K562 (cell line): ENCODE data around the gene BHMT2. TPM values are rescaled to one million over a fixed set of nuclear protein-coding genes. Genes with fewer than 3 reads are reported as not detected.

Experiments used
- ATAC-seq: fragments of 200-7000 bp; cut with Tn5 transposase; 3 replicates; pipeline ENCODE4 v1.9.1; 2020; ENCODE audit warnings: moderate library complexity
- BruUV-seq: library from RNA; stranded (reverse); fragments of 400-500 nt; replicated peaks from 2 replicates; lab custom pipeline; 2021; lab: Mats Ljungman, UMichigan
- CTCF ChIA-PET: fragments of 300-600 bp; formaldehyde crosslinking; extraction: SDS; loops from one replicate; lab custom pipeline; 2021; ENCODE audit warnings: low intra/inter-chr PET ratio; lab: Yijun Ruan, JAX
- POLR2A ChIA-PET: fragments of 300-600, 350-650 bp; sonication (Branson Sonifier 250); formaldehyde crosslinking; extraction: SDS; loops from one replicate; lab custom pipeline; 2021; ENCODE audit warnings: antibody characterized with exemption, inconsistent platforms; lab: Yijun Ruan, JAX
- DNase-seq, 4 experiments: peaks; one replicate each; pipeline versions ENCODE4 v3.0.0 to v3.0.0-alpha.2; 2011 to 2018; ENCODE audit warnings: low spot score in 3 of 4, mixed read lengths in 3 of 4; ENCODE audit errors: extremely low read depth in 1 of 4
- FAIRE-seq: peaks from 2 replicates; lab custom pipeline; 2011; peaks lifted over from hg19 to GRCh38; lab: Jason Lieb, UNC
- H2AFZ ChIP-seq: 2 replicates; pipeline ENCODE4 v1.6.0; 2011; ENCODE audit warnings: low read depth, low read length, control low read depth, inconsistent platforms
- H3K27ac ChIP-seq: fragments of 200-600 bp; 3 replicates; pipeline ENCODE4 v1.8.0; 2011; ENCODE audit warnings: low read depth, mild to moderate bottlenecking, control low read depth, inconsistent platforms, low read length, moderate library complexity, mixed read lengths; ENCODE audit errors: extremely low read depth
- H3K27me3 ChIP-seq, 2 experiments: fragments of 300-600 bp in 1 of 2; 2 replicates in 1 of 2; 3 replicates in 1 of 2; pipeline versions ENCODE4 v1.6.0 to v1.8.0; 2011; ENCODE audit warnings: inconsistent platforms in 2 of 2, low read length in 2 of 2, mild to moderate bottlenecking in 1 of 2, mixed read lengths in 1 of 2, moderate library complexity in 1 of 2; ENCODE audit not compliant: control insufficient read depth in 2 of 2, insufficient read depth in 2 of 2
- H3K36me3 ChIP-seq: fragments of 300-600 bp; 3 replicates; pipeline ENCODE4 v1.8.0; 2011; ENCODE audit warnings: mild to moderate bottlenecking, low read length, inconsistent platforms; ENCODE audit not compliant: control insufficient read depth, insufficient read depth
- H3K4me1 ChIP-seq, 2 experiments: fragments of 200-600 bp in 1 of 2; replicated peaks in 1 of 2; 2 replicates in 1 of 2; 3 replicates in 1 of 2; pipeline versions ENCODE4 v1.5.1 to v1.8.0; 2011; ENCODE audit warnings: inconsistent platforms in 2 of 2, low read length in 2 of 2, mild to moderate bottlenecking in 1 of 2, mixed read lengths in 1 of 2, moderate library complexity in 1 of 2; ENCODE audit not compliant: control insufficient read depth in 2 of 2, insufficient read depth in 2 of 2
- H3K4me2 ChIP-seq: 2 replicates; pipeline ENCODE4 v1.6.1; 2011; ENCODE audit warnings: low read length, control low read depth, inconsistent platforms, mixed read lengths; ENCODE audit not compliant: insufficient read depth
- H3K4me3 ChIP-seq: fragments of 200-600 bp; sonication (generic), shearing (Covaris generic); 2 replicates; pipeline ENCODE4 v1.5.1; 2016; ENCODE audit warnings: control low read depth, inconsistent platforms
- H3K79me2 ChIP-seq: fragments of 200-600 bp; 3 replicates; pipeline ENCODE4 v1.8.0; 2011; ENCODE audit warnings: low read length, inconsistent platforms; ENCODE audit not compliant: control insufficient read depth, insufficient read depth
- H3K9ac ChIP-seq, 2 experiments: 2 replicates each; pipeline versions ENCODE4 v1.6.0 to v1.6.1; 2011; ENCODE audit warnings: low read depth in 2 of 2, low read length in 2 of 2, control low read depth in 1 of 2, inconsistent platforms in 1 of 2, mild to moderate bottlenecking in 1 of 2, mixed read lengths in 1 of 2; ENCODE audit not compliant: insufficient read depth in 1 of 2
- H3K9me1 ChIP-seq: one replicate; pipeline ENCODE4 v1.6.0; 2011; ENCODE audit warnings: inconsistent platforms, mild to moderate bottlenecking, low read length, moderate library complexity; ENCODE audit not compliant: control insufficient read depth, insufficient read depth
- H3K9me3 ChIP-seq: replicated peaks from 2 replicates; pipeline ENCODE4 v1.5.1; 2011; ENCODE audit warnings: low read depth, low read length, inconsistent platforms; ENCODE audit not compliant: control insufficient read depth, insufficient read depth
- H4K20me1 ChIP-seq: replicated peaks from 2 replicates; pipeline ENCODE4 v1.6.1; 2011; ENCODE audit warnings: low read length, inconsistent platforms, mixed read lengths; ENCODE audit not compliant: control insufficient read depth, insufficient read depth
- CREB1 ChIP-seq, 2 experiments: sonication (generic) in 1 of 2; formaldehyde crosslinking in 1 of 2; IDR thresholded peaks; 2 replicates each; pipeline versions ENCODE4 v1.6.1 to v1.8.0; 2012 to 2022; ENCODE audit warnings: inconsistent platforms in 1 of 2, mild to moderate bottlenecking in 1 of 2, missing genetic modification reagents in 1 of 2, moderate library complexity in 1 of 2
- MNT ChIP-seq, 2 experiments: fragments of 450-650 bp; conservative IDR thresholded peaks; 2 replicates each; pipeline ENCODE4 v1.6.1; 2017; ENCODE audit warnings: mild to moderate bottlenecking in 2 of 2, moderate library complexity in 2 of 2
- NUFIP1 ChIP-seq: fragments of 450-650 bp; IDR thresholded peaks from 2 replicates; pipeline ENCODE4 v1.6.1; 2018; ENCODE audit not compliant: partially characterized antibody
- PHB ChIP-seq: fragments of 250-450 bp; sonication (Bioruptor Pico); IDR thresholded peaks from 2 replicates; pipeline ENCODE4 v1.5.0; 2021
- PRMT5 ChIP-seq: sonication (generic); formaldehyde crosslinking; IDR thresholded peaks from 2 replicates; pipeline ENCODE4 v1.5.0; 2020; ENCODE audit warnings: missing genetic modification reagents
- PTBP1 ChIP-seq: fragments of 200-400 bp; formaldehyde crosslinking; IDR thresholded peaks from 2 replicates; pipeline ENCODE4 v1.6.1; 2017; ENCODE audit warnings: low read depth, low read length
- U2AF2 ChIP-seq: fragments of 200-400 bp; formaldehyde crosslinking; optimal IDR thresholded peaks from 2 replicates; pipeline ENCODE3; 2017; ENCODE audit warnings: low read depth, mild to moderate bottlenecking, low read length
- ZC3H4 ChIP-seq: sonication (generic); formaldehyde crosslinking; IDR thresholded peaks from 2 replicates; pipeline ENCODE4 v1.9.0; 2021; ENCODE audit warnings: missing genetic modification reagents, borderline replicate concordance
- ZNF140 ChIP-seq: fragments of 250-450 bp; sonication (Bioruptor Pico); IDR thresholded peaks from 2 replicates; pipeline ENCODE4 v1.8.0; 2021; ENCODE audit warnings: moderate library complexity, mild to moderate bottlenecking, inconsistent platforms
- ZNF407 ChIP-seq: fragments of 450-650 bp; IDR thresholded peaks from 2 replicates; pipeline ENCODE4 v1.6.1; 2016; ENCODE audit warnings: low read depth
- WGBS: fragments of 100-300 bp; shearing (Covaris generic); methylation state at CpG from one replicate; pipeline ENCODE4 v1.1.6; 2016; ENCODE audit warnings: low coverage, mixed read lengths; ENCODE audit not compliant: insufficient coverage; ENCODE audit errors: missing lambda C conversion rate; 5-methylcytosine and 5-hydroxymethylcytosine counted together
- in situ Hi-C: fragments of 300-500 bp; cut with MboI; formaldehyde crosslinking; loops from 4 replicates; pipeline ENCODE4 v1.15.0; 2018; ENCODE audit warnings: inconsistent platforms, mixed read lengths
- intact Hi-C: fragments of 100-400 bp; cut with micrococcal nuclease; formaldehyde crosslinking; loops from 2 replicates; pipeline ENCODE4 v1.14.2; 2022
- polyA plus RNA-seq, 8 experiments: library from polyadenylated mRNA; depleted of rRNA in 4 of 8; stranded (reverse) in 5 of 8; unstranded in 3 of 8; fragments of >200 nt; fragmentation: Nextera tagmentation in 2 of 8; fragmentation: Illumina TruSeq in 1 of 8; extraction: Ambion mirVana in 2 of 8; extraction: Trizol in 1 of 8; gene quantifications; 2 replicates each; pipeline versions ENCODE4 v1.2.1 to v1.2.3, GENCODE V29; 2011 to 2014; ENCODE audit warnings: inconsistent platforms in 1 of 8, missing spikeins in 1 of 8
- total RNA-seq, 7 experiments: library from RNA; depleted of rRNA in 6 of 7; stranded (reverse); fragments of >200 nt in 6 of 7; fragmentation: Illumina TruSeq in 2 of 7; extraction: Trizol in 2 of 7; gene quantifications; 2 replicates each; pipeline versions ENCODE4 v1.2.1 to v1.2.3, GENCODE V29; 2011 to 2021; ENCODE audit warnings: low replicate concordance in 1 of 7
- TF ChIP-seq, protein P1 (sequence below): sonication (generic); formaldehyde crosslinking; IDR thresholded peaks from 2 replicates; pipeline ENCODE4 v1.8.0; 2022; ENCODE audit warnings: mild to moderate bottlenecking, low read depth, missing genetic modification reagents

The BHMT2 gene
- total and polyA plus RNA-seq, 9 of the 15 experiments (the other 6 are each of a cell fraction or from before 2014, with no cell fraction given) = not detected

GRCh38 chr5:79031485-79031867, 38.1 kb upstream of the BHMT2 start:
- Histone ChIP-seq H3K27ac (no peak overlapping the region), H2AFZ (no peak overlapping the region), H3K36me3 (no peaks in the 10 kb centered on the region), H3K9me3 (no peaks in the 10 kb centered on the region), H3K4me2 (no peak overlapping the region), H4K20me1 (no peaks in the 10 kb centered on the region), H3K4me1 (no peaks in the 10 kb centered on the region), H3K27me3 (peaks cover 18 to 23% of the 10 kb centered on the region in 2 experiments; a peak in 4 of 5 replicates), H3K4me3 (no peak overlapping the region), H3K9ac (no peak overlapping the region), H3K79me2 (no peaks in the 10 kb centered on the region), H3K9me1 (no peaks in the 10 kb centered on the region)
- DNase-seq (no peak), ATAC-seq (no peak), FAIRE-seq (no peak)
- ChIA-PET POLR2A (no interaction called here), CTCF (interaction anchor here (0.5 to 0.7 kb wide), 2 partner anchors 434 to 945 kb away, joined by 3 read pairs; no protein-coding TSS in a partner anchor)
- in situ Hi-C loops (loop anchor here (25.0 kb wide), 1 partner anchor 831 kb away; no protein-coding TSS in a partner anchor), intact Hi-C loops (no loop called here)
- 0% methylated on average over 1 of the region's 1 CpG for whole genome bisulfite sequencing
- BruUV-seq = no TSS peak
- TF ChIP-seq CREB1 (IDR thresholded peaks at IDR 0.05) (no peak), CREB1 (CRISPR knock-in tag; IDR thresholded peaks at IDR 0.05) (no peak), NUFIP1 (no peak), MNT (conservative IDR thresholded peaks at IDR 0.05) (no peak), ZNF407 (no peak), PRMT5 (CRISPR knock-in tag) (no peak), ZC3H4 (no peak), PTBP1 (no peak), ZNF140 (no peak), U2AF2 (no peak), PHB (CRISPR knock-in tag) (no peak)
- TF ChIP-seq, protein P1, sequence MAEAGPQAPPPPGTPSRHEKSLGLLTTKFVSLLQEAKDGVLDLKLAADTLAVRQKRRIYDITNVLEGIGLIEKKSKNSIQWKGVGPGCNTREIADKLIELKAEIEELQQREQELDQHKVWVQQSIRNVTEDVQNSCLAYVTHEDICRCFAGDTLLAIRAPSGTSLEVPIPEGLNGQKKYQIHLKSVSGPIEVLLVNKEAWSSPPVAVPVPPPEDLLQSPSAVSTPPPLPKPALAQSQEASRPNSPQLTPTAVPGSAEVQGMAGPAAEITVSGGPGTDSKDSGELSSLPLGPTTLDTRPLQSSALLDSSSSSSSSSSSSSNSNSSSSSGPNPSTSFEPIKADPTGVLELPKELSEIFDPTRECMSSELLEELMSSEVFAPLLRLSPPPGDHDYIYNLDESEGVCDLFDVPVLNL (CRISPR knock-in tag) = no peak
